ENCODE results near the gene SEMG2.

The SEMG2 gene

GRCh38 chr20:45268531-45268930, 47.4 kb downstream of the SEMG2 start:
- TF ChIP-seq, protein P1, sequence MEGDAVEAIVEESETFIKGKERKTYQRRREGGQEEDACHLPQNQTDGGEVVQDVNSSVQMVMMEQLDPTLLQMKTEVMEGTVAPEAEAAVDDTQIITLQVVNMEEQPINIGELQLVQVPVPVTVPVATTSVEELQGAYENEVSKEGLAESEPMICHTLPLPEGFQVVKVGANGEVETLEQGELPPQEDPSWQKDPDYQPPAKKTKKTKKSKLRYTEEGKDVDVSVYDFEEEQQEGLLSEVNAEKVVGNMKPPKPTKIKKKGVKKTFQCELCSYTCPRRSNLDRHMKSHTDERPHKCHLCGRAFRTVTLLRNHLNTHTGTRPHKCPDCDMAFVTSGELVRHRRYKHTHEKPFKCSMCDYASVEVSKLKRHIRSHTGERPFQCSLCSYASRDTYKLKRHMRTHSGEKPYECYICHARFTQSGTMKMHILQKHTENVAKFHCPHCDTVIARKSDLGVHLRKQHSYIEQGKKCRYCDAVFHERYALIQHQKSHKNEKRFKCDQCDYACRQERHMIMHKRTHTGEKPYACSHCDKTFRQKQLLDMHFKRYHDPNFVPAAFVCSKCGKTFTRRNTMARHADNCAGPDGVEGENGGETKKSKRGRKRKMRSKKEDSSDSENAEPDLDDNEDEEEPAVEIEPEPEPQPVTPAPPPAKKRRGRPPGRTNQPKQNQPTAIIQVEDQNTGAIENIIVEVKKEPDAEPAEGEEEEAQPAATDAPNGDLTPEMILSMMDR (IDR thresholded peaks at IDR 0.05) = no peak

- TF ChIP-seq, protein P1 (IDR thresholded peaks at IDR 0.05) = no peak
Measured at GRCh38 chr20:45269056-45269455, 47.9 kb downstream of the SEMG2 start.

- TF ChIP-seq, protein P1 (IDR thresholded peaks at IDR 0.05) = no peak
Measured at GRCh38 chr20:45269754-45270270, 48.6 kb downstream of the SEMG2 start.

All from LNCAP (cell line).